IMR-90 (cell line): ENCODE measurements around the gene ZNF831.

Experiments used
- BHLHE40 ChIP-seq: fragments of 150-350 bp; IDR thresholded peaks from 2 replicates; pipeline ENCODE4 v1.6.1; 2016; ENCODE audit warnings: mild to moderate bottlenecking, low read depth, low read length
- CHD1 ChIP-seq: IDR thresholded peaks from 2 replicates; pipeline ENCODE4 v1.6.1; 2012; ENCODE audit warnings: low read depth, low read length, improper control_type of control experiment
- MXI1 ChIP-seq: IDR thresholded peaks from 2 replicates; pipeline ENCODE4 v1.6.1; 2012; ENCODE audit warnings: low read depth, mild to moderate bottlenecking, low read length, moderate library complexity, borderline replicate concordance
- POLR2A ChIP-seq: IDR thresholded peaks from 2 replicates; pipeline ENCODE4 v1.6.1; 2012; ENCODE audit warnings: mild to moderate bottlenecking, low read depth, low read length
- SMC3 ChIP-seq: fragments of 150-350 bp; IDR thresholded peaks from 2 replicates; pipeline ENCODE4 v1.6.1; 2016; ENCODE audit warnings: low read depth, mild to moderate bottlenecking, antibody characterized with exemption, low read length, moderate library complexity
- TF ChIP-seq, protein P1 (sequence below): fragments of 150-350 bp; IDR thresholded peaks from 2 replicates; pipeline ENCODE4 v1.6.1; 2016; ENCODE audit warnings: low read depth, mild to moderate bottlenecking, low read length, moderate library complexity, borderline replicate concordance
- TF ChIP-seq, protein P2 (sequence below): conservative IDR thresholded peaks from 2 replicates; pipeline ENCODE4 v1.5.1; 2012; ENCODE audit warnings: mild to moderate bottlenecking, low read depth, low read length, improper control_type of control experiment
- TF ChIP-seq, protein P3 (sequence below): fragments of 150-350 bp; IDR thresholded peaks from 2 replicates; pipeline ENCODE4 v1.6.1; 2017; ENCODE audit warnings: mild to moderate bottlenecking, antibody characterized with exemption, low read length, low read depth

DNA sequence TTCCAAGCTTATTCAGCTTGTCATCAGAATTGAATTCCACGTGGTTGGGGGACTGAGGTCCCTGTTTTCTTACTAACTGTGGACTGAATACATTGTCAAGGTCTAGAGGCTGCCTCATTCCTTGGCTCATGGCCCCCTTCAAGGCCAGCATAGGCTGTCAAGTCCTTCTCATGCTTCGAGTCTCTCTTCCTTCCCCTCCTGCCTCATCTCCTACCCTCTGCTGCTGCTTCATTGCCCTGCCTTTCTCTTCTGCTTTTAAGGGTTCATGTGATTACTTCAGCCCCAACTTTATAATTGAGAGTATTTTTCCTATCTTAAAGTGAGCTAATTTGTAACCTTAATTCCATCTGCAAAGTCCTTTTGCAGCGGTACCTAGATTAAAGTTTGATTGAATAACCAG is 27.6 kb upstream of the ZNF831 start:
- TF ChIP-seq, protein P1, sequence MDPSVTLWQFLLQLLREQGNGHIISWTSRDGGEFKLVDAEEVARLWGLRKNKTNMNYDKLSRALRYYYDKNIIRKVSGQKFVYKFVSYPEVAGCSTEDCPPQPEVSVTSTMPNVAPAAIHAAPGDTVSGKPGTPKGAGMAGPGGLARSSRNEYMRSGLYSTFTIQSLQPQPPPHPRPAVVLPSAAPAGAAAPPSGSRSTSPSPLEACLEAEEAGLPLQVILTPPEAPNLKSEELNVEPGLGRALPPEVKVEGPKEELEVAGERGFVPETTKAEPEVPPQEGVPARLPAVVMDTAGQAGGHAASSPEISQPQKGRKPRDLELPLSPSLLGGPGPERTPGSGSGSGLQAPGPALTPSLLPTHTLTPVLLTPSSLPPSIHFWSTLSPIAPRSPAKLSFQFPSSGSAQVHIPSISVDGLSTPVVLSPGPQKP, result no peak
- TF ChIP-seq, protein P2, sequence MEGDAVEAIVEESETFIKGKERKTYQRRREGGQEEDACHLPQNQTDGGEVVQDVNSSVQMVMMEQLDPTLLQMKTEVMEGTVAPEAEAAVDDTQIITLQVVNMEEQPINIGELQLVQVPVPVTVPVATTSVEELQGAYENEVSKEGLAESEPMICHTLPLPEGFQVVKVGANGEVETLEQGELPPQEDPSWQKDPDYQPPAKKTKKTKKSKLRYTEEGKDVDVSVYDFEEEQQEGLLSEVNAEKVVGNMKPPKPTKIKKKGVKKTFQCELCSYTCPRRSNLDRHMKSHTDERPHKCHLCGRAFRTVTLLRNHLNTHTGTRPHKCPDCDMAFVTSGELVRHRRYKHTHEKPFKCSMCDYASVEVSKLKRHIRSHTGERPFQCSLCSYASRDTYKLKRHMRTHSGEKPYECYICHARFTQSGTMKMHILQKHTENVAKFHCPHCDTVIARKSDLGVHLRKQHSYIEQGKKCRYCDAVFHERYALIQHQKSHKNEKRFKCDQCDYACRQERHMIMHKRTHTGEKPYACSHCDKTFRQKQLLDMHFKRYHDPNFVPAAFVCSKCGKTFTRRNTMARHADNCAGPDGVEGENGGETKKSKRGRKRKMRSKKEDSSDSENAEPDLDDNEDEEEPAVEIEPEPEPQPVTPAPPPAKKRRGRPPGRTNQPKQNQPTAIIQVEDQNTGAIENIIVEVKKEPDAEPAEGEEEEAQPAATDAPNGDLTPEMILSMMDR, result no peak
- TF ChIP-seq SMC3, result no peak
- TF ChIP-seq CHD1, result no peak
- no peak for TF ChIP-seq POLR2A
- TF ChIP-seq MXI1, result no peak
- TF ChIP-seq, protein P3, sequence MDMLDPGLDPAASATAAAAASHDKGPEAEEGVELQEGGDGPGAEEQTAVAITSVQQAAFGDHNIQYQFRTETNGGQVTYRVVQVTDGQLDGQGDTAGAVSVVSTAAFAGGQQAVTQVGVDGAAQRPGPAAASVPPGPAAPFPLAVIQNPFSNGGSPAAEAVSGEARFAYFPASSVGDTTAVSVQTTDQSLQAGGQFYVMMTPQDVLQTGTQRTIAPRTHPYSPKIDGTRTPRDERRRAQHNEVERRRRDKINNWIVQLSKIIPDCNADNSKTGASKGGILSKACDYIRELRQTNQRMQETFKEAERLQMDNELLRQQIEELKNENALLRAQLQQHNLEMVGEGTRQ, result no peak
- no peak for TF ChIP-seq BHLHE40
